Measurements from ENCODE around the gene TMEM92.

The TMEM92 gene

DNA sequence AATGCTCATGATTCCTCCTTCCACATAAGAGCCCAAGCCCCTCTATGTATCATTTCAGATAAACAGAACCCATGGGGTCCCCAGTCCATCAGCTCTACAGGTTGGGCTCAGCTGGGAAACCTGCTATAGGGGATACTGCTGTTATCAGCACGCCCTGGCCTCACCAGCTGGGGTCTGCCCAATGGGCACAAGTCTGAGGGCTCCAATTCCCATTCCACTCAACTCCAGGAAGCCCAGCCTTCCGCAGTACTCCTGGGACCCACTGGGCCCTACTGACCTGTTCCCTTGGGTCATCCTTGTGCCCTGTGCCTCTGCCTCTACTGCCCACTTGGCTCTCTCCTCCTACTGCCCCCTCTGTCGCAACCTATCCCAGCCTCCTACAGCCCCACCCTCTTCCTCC lies 55.5 kb downstream of the TMEM92 start:
- DNase-seq, result no peak

DNA sequence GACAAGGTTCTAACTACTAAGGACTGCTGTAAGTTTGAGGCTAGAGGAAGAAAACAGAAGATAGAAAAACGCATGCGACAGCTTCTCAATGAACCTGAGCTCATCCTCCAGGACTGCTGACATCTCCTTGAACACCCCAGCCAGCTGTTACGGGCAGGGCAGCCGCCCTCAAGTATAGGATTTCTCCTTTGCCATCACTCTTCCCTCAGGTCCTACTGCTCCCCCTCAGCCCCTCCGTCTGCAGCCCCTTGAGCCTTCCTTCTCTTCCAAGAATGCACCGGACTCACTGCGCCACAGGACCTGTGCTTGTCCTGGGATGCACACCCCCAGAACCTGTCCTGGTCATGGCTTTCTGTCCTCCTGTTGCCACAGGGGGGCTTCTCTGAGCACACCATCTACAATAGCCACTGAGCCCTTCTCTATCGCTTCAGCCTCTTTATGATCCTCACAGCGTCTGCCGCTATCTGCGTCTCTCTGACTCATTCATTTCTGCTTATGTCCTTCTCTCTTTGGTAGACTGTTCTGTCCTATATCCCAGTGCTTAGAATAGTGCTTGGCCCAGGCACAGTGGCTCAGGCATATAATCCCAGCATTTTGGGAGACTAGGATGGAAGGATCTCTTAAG lies 56.0 kb downstream of the TMEM92 start:
- DNase-seq, result no peak
